ENCODE measurements around the gene CLEC4G.

DNA sequence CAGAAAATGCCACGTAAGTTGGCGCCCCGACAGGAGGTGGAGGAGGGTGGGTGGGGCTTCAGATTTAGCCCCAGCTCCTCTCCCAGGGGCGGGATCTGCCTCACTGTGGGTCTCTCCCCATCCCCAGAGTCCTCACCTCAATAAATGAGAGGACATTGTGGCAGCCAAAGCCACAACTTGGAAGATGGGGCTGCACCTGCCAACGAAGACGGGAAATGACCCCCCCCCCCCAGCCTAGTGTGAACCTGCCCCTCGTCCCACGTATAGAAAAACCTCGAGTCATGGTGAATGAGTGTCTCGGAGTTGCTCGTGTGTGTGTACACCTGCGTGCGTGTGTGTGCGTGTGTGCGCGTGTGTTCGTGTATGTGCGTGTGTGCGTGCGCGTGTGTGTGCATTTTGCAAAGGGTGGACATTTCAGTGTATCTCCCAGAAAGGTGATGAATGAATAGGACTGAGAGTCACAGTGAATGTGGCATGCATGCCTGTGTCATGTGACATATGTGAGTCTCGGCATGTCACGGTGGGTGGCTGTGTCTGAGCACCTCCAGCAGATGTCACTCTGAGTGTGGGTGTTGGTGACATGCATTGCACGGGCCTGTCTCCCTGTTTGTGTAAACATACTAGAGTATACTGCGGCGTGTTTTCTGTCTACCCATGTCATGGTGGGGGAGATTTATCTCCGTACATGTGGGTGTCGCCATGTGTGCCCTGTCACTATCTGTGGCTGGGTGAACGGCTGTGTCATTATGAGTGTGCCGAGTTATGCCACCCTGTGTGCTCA is 52.7 kb downstream of the CLEC4G start:
- TF ChIP-seq CTCF (IDR thresholded peaks at IDR 0.05), result no peak
- TF ChIP-seq POLR2A (IDR thresholded peaks at IDR 0.05), result no peak
